ENCODE results near the gene PRAMEF17. TPM values are rescaled to one million over a fixed set of nuclear protein-coding genes. Genes with fewer than 3 reads are reported as not detected.
"Not testable (repeated sequence)": the region's sequence is repeated elsewhere in the genome, so short reads cannot be mapped to it uniquely, and the experiment has no call there.

Gene PRAMEF17
- total and polyA plus RNA-seq, 9 of the 15 experiments (the other 6 are each of a cell fraction or from before 2014, with no cell fraction given), result not detected

DNA sequence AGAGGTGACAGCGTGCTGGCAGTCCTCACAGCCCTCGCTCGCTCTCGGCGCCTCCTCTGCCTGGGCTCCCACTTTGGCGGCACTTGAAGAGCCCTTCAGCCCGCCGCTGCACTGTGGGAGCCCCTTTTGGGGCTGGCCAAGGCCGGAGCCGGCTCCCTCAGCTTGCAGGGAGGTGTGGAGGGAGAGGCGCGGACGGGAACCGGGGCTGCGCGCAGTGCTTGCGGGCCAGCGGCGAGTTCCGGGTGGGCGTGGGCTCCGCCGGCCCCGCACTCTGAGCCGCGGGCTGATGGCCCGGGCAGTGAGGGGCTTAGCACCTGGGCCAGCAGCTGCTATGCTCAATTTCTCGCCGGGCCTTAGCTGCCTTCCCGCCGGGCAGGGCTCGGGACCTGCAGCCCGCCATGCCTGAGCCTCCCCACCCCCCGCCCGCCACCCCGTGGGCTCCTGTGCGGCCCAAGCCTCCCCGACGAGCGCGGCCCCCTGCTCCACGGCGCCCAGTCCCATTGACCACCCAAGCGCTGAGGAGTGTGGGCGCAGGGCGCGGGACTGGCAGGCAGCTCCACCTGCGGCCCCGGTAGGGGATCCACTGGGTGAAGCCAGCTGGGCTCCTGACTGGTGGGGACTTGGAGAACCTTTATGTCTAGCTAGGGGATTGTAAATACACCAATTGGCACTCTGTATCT is 49.8 kb downstream of the PRAMEF17 start:
- POLR2A ChIA-PET; H3K4me2 ChIP-seq (ENCODE audit: insufficient read depth, low read length); DNase-seq (ENCODE audit: extremely low read depth in 1 of 4, low spot score in 3 of 4); ATAC-seq; BruUV-seq (replicated peaks); H3K4me3 ChIP-seq; H3K79me2 ChIP-seq (ENCODE audit: control insufficient read depth, insufficient read depth, low read length); H4K20me1 ChIP-seq (replicated peaks; ENCODE audit: control insufficient read depth, insufficient read depth, low read length); H3K4me1 ChIP-seq (replicated peaks in 1 of 2; ENCODE audit: control insufficient read depth in 2 of 2, insufficient read depth in 2 of 2, low read length in 2 of 2); intact Hi-C loops (cut with micrococcal nuclease); H3K9me1 ChIP-seq (ENCODE audit: control insufficient read depth, insufficient read depth, low read length); H2AFZ ChIP-seq (ENCODE audit: low read depth, low read length); in situ Hi-C loops (cut with MboI); FAIRE-seq; CTCF ChIA-PET (ENCODE audit: low intra/inter-chr PET ratio); H3K36me3 ChIP-seq (ENCODE audit: control insufficient read depth, insufficient read depth, low read length); H3K27ac ChIP-seq (ENCODE audit: extremely low read depth, low read depth, low read length); H3K9me3 ChIP-seq (replicated peaks; ENCODE audit: control insufficient read depth, insufficient read depth, low read depth, low read length); H3K9ac ChIP-seq (ENCODE audit: insufficient read depth in 1 of 2, low read depth in 2 of 2, low read length in 2 of 2): not testable (repeated sequence)
- peaks cover 0 to 28% of the 10 kb centered on the region in 2 experiments; a peak in 3 of 5 replicates for H3K27me3 ChIP-seq (ENCODE audit: control insufficient read depth in 2 of 2, insufficient read depth in 2 of 2, low read length in 2 of 2)
- 11% methylated on average over 29 of the region's 49 CpGs for WGBS (ENCODE audit: insufficient coverage, low coverage, missing lambda C conversion rate)

Other genes with a start within 250 kb of the PRAMEF17 start
Only the 7 nearest of the 14 such genes appear.
- not detected in 2 replicates for gene PRAMEF8, start 104.5 kb upstream of the PRAMEF17 start, total RNA-seq (2014; rRNA removed)
- not detected in 2 replicates for gene PRAMEF8, start 104.5 kb upstream of the PRAMEF17 start, total RNA-seq (2014; rRNA removed; fragmentation: Illumina TruSeq; extraction: Trizol)
- not detected in 2 replicates for gene PRAMEF8, start 104.5 kb upstream of the PRAMEF17 start, total RNA-seq (2015; rRNA removed; fragmentation: Illumina TruSeq; extraction: Trizol)
- gene PRAMEF8, start 104.5 kb upstream of the PRAMEF17 start, total RNA-seq (2021), result not detected in 2 replicates
- not detected in 2 replicates for gene PRAMEF8, start 104.5 kb upstream of the PRAMEF17 start, polyA plus RNA-seq (2011; rRNA removed)
- gene PRAMEF8, start 104.5 kb upstream of the PRAMEF17 start, polyA plus RNA-seq (2014; fragmentation: Illumina TruSeq; extraction: Trizol), result not detected in 2 replicates
- not detected for gene PRAMEF8, start 104.5 kb upstream of the PRAMEF17 start, polyA plus RNA-seq (2014; fragmentation: Nextera tagmentation; extraction: Ambion mirVana)
- not detected in 2 replicates for gene PRAMEF8, start 104.5 kb upstream of the PRAMEF17 start, polyA plus RNA-seq (2014; rRNA removed)
- not detected in 2 replicates for gene PRAMEF33, start 86.1 kb upstream of the PRAMEF17 start, total RNA-seq (2014; rRNA removed)
- gene PRAMEF33, start 86.1 kb upstream of the PRAMEF17 start, total RNA-seq (2014; rRNA removed; fragmentation: Illumina TruSeq; extraction: Trizol), result not detected in 2 replicates
- gene PRAMEF33, start 86.1 kb upstream of the PRAMEF17 start, total RNA-seq (2015; rRNA removed; fragmentation: Illumina TruSeq; extraction: Trizol), result not detected in 2 replicates
- gene PRAMEF33, start 86.1 kb upstream of the PRAMEF17 start, total RNA-seq (2021), result not detected in 2 replicates
- not detected in 2 replicates for gene PRAMEF33, start 86.1 kb upstream of the PRAMEF17 start, polyA plus RNA-seq (2011; rRNA removed)
- not detected in 2 replicates for gene PRAMEF33, start 86.1 kb upstream of the PRAMEF17 start, polyA plus RNA-seq (2014; fragmentation: Illumina TruSeq; extraction: Trizol)
- not detected for gene PRAMEF33, start 86.1 kb upstream of the PRAMEF17 start, polyA plus RNA-seq (2014; fragmentation: Nextera tagmentation; extraction: Ambion mirVana)
- gene PRAMEF33, start 86.1 kb upstream of the PRAMEF17 start, polyA plus RNA-seq (2014; rRNA removed), result not detected in 2 replicates
- gene PRAMEF15, start 74.1 kb upstream of the PRAMEF17 start, total RNA-seq (2014; rRNA removed), result not detected in 2 replicates
- gene PRAMEF15, start 74.1 kb upstream of the PRAMEF17 start, total RNA-seq (2014; rRNA removed; fragmentation: Illumina TruSeq; extraction: Trizol), result not detected in 2 replicates
- gene PRAMEF15, start 74.1 kb upstream of the PRAMEF17 start, total RNA-seq (2015; rRNA removed; fragmentation: Illumina TruSeq; extraction: Trizol), result not detected in 2 replicates
- gene PRAMEF15, start 74.1 kb upstream of the PRAMEF17 start, total RNA-seq (2021), result not detected in 2 replicates
- not detected in 2 replicates for gene PRAMEF15, start 74.1 kb upstream of the PRAMEF17 start, polyA plus RNA-seq (2011; rRNA removed)
- not detected in 2 replicates for gene PRAMEF15, start 74.1 kb upstream of the PRAMEF17 start, polyA plus RNA-seq (2014; fragmentation: Illumina TruSeq; extraction: Trizol)
- not detected for gene PRAMEF15, start 74.1 kb upstream of the PRAMEF17 start, polyA plus RNA-seq (2014; fragmentation: Nextera tagmentation; extraction: Ambion mirVana)
- gene PRAMEF15, start 74.1 kb upstream of the PRAMEF17 start, polyA plus RNA-seq (2014; rRNA removed), result not detected in 2 replicates
- gene PRAMEF14, start 42.5 kb upstream of the PRAMEF17 start, total RNA-seq (2014; rRNA removed), result not detected in 2 replicates
- gene PRAMEF14, start 42.5 kb upstream of the PRAMEF17 start, total RNA-seq (2014; rRNA removed; fragmentation: Illumina TruSeq; extraction: Trizol), result not detected in 2 replicates
- not detected in 2 replicates for gene PRAMEF14, start 42.5 kb upstream of the PRAMEF17 start, total RNA-seq (2015; rRNA removed; fragmentation: Illumina TruSeq; extraction: Trizol)
- not detected in 2 replicates for gene PRAMEF14, start 42.5 kb upstream of the PRAMEF17 start, total RNA-seq (2021)
- not detected in 2 replicates for gene PRAMEF14, start 42.5 kb upstream of the PRAMEF17 start, polyA plus RNA-seq (2011; rRNA removed)
- not detected in 2 replicates for gene PRAMEF14, start 42.5 kb upstream of the PRAMEF17 start, polyA plus RNA-seq (2014; fragmentation: Illumina TruSeq; extraction: Trizol)
- gene PRAMEF14, start 42.5 kb upstream of the PRAMEF17 start, polyA plus RNA-seq (2014; fragmentation: Nextera tagmentation; extraction: Ambion mirVana), result not detected
- not detected in 2 replicates for gene PRAMEF14, start 42.5 kb upstream of the PRAMEF17 start, polyA plus RNA-seq (2014; rRNA removed)
- gene PRAMEF19, start 17.7 kb upstream of the PRAMEF17 start, total RNA-seq (2014; rRNA removed), result not detected in 2 replicates
- gene PRAMEF19, start 17.7 kb upstream of the PRAMEF17 start, total RNA-seq (2014; rRNA removed; fragmentation: Illumina TruSeq; extraction: Trizol), result not detected in 2 replicates
- gene PRAMEF19, start 17.7 kb upstream of the PRAMEF17 start, total RNA-seq (2015; rRNA removed; fragmentation: Illumina TruSeq; extraction: Trizol), result not detected in 2 replicates
- not detected in 2 replicates for gene PRAMEF19, start 17.7 kb upstream of the PRAMEF17 start, total RNA-seq (2021)
- gene PRAMEF19, start 17.7 kb upstream of the PRAMEF17 start, polyA plus RNA-seq (2011; rRNA removed), result not detected in 2 replicates
- not detected in 2 replicates for gene PRAMEF19, start 17.7 kb upstream of the PRAMEF17 start, polyA plus RNA-seq (2014; fragmentation: Illumina TruSeq; extraction: Trizol)
- gene PRAMEF19, start 17.7 kb upstream of the PRAMEF17 start, polyA plus RNA-seq (2014; fragmentation: Nextera tagmentation; extraction: Ambion mirVana), result not detected
- gene PRAMEF19, start 17.7 kb upstream of the PRAMEF17 start, polyA plus RNA-seq (2014; rRNA removed), result not detected in 2 replicates
- not detected in 2 replicates for gene PRAMEF20, start 20.8 kb downstream of the PRAMEF17 start, total RNA-seq (2014; rRNA removed)
- not detected in 2 replicates for gene PRAMEF20, start 20.8 kb downstream of the PRAMEF17 start, total RNA-seq (2014; rRNA removed; fragmentation: Illumina TruSeq; extraction: Trizol)
- gene PRAMEF20, start 20.8 kb downstream of the PRAMEF17 start, total RNA-seq (2015; rRNA removed; fragmentation: Illumina TruSeq; extraction: Trizol), result not detected in 2 replicates
- gene PRAMEF20, start 20.8 kb downstream of the PRAMEF17 start, total RNA-seq (2021), result not detected in 2 replicates
- gene PRAMEF20, start 20.8 kb downstream of the PRAMEF17 start, polyA plus RNA-seq (2011; rRNA removed), result not detected in 2 replicates
- not detected in 2 replicates for gene PRAMEF20, start 20.8 kb downstream of the PRAMEF17 start, polyA plus RNA-seq (2014; fragmentation: Illumina TruSeq; extraction: Trizol)
- not detected for gene PRAMEF20, start 20.8 kb downstream of the PRAMEF17 start, polyA plus RNA-seq (2014; fragmentation: Nextera tagmentation; extraction: Ambion mirVana)
- not detected in 2 replicates for gene PRAMEF20, start 20.8 kb downstream of the PRAMEF17 start, polyA plus RNA-seq (2014; rRNA removed)
- not detected in 2 replicates for gene LRRC38, start 124.4 kb downstream of the PRAMEF17 start, total RNA-seq (2014; rRNA removed)
- not detected in 2 replicates for gene LRRC38, start 124.4 kb downstream of the PRAMEF17 start, total RNA-seq (2014; rRNA removed; fragmentation: Illumina TruSeq; extraction: Trizol)
- not detected in 2 replicates for gene LRRC38, start 124.4 kb downstream of the PRAMEF17 start, total RNA-seq (2015; rRNA removed; fragmentation: Illumina TruSeq; extraction: Trizol)
- not detected in 2 replicates for gene LRRC38, start 124.4 kb downstream of the PRAMEF17 start, total RNA-seq (2021)
- not detected in 2 replicates for gene LRRC38, start 124.4 kb downstream of the PRAMEF17 start, polyA plus RNA-seq (2011; rRNA removed)
- gene LRRC38, start 124.4 kb downstream of the PRAMEF17 start, polyA plus RNA-seq (2014; fragmentation: Illumina TruSeq; extraction: Trizol), result not detected in 2 replicates
- gene LRRC38, start 124.4 kb downstream of the PRAMEF17 start, polyA plus RNA-seq (2014; fragmentation: Nextera tagmentation; extraction: Ambion mirVana), result not detected
- not detected in 2 replicates for gene LRRC38, start 124.4 kb downstream of the PRAMEF17 start, polyA plus RNA-seq (2014; rRNA removed)

Data from K562 (cell line).